Measurements from ENCODE around the gene HOXB13. TPM values are rescaled to one million over a fixed set of nuclear protein-coding genes. Genes with fewer than 3 reads are reported as not detected.

Gene HOXB13
- total and polyA plus RNA-seq, 7 experiments from 2014 or later, result not detected

- peaks cover 0 to 8% (median 0%) of the 10 kb centered on the region in 11 donors for H3K9me3 Mint-ChIP-seq
- peaks cover 3 to 21% (median 18%) of the 10 kb centered on the region in 7 donors for H3K4me1 Mint-ChIP-seq
- H3K4me3 Mint-ChIP-seq, result peak overlapping the region in 6 of 10 donors; percentile 9 to 59 (median 46)
- CTCF ChIA-PET, result interaction anchor here (1.6 kb wide), 1 partner anchor 31 kb away, joined by 6 read pairs; no protein-coding TSS in a partner anchor
- Histone ChIP-seq H3K4me3 (ENCODE audit: low read length) (no peak overlapping the region), H3K4me1 (ENCODE audit: control insufficient read depth in 2 of 2, insufficient read depth in 2 of 2, low read length in 2 of 2) (peaks cover 5 to 13% of the 10 kb centered on the region in 2 donors), H3K36me3 (ENCODE audit: control insufficient read depth in 2 of 3, insufficient read depth in 3 of 3, low read length in 3 of 3) (no peaks in the 10 kb centered on the region), H3K27me3 (ENCODE audit: control insufficient read depth in 2 of 2, insufficient read depth in 2 of 2, low read length in 2 of 2) (peaks cover 24 to 62% of the 10 kb centered on the region in 2 donors), H3K9me3 (ENCODE audit: control insufficient read depth in 2 of 3, low read length in 3 of 3) (no peaks in the 10 kb centered on the region), H3K27ac (ENCODE audit: low read depth, low read length) (no peak overlapping the region)
- H3K36me3 Mint-ChIP-seq, result no peaks in the 10 kb centered on the region
- peak overlapping the region in 1 of 9 donors; percentile 46 for H3K27ac Mint-ChIP-seq
- H3K27me3 Mint-ChIP-seq, result peaks cover 72 to 94% (median 84%) of the 10 kb centered on the region in 5 donors
- ATAC-seq (no peak), DNase-seq (no peak)
- POLR2A ChIA-PET, result no interaction called here
- intact Hi-C loops (cut with micrococcal nuclease), result no loop called here
Measured at GRCh38 chr17:48754500-48755261, 26.1 kb upstream of the HOXB13 start.

GRCh38 chr17:48753794-48754499, 25.4 kb upstream of the HOXB13 start:
- no peak for DNase-seq
- intact Hi-C loops (cut with micrococcal nuclease), result no loop called here
- ChIA-PET CTCF (no interaction called here), POLR2A (no interaction called here)
- peaks cover 8 to 23% (median 18%) of the 10 kb centered on the region in 7 donors for H3K4me1 Mint-ChIP-seq
- Histone ChIP-seq H3K9me3 (ENCODE audit: control insufficient read depth in 2 of 3, low read length in 3 of 3) (no peaks in the 10 kb centered on the region), H3K4me3 (ENCODE audit: low read length) (no peak overlapping the region), H3K27me3 (ENCODE audit: control insufficient read depth in 2 of 2, insufficient read depth in 2 of 2, low read length in 2 of 2) (peaks cover 29 to 70% of the 10 kb centered on the region in 2 donors), H3K27ac (ENCODE audit: low read depth, low read length) (no peak overlapping the region), H3K4me1 (ENCODE audit: control insufficient read depth in 2 of 2, insufficient read depth in 2 of 2, low read length in 2 of 2) (peaks cover 5 to 13% of the 10 kb centered on the region in 2 donors), H3K36me3 (ENCODE audit: control insufficient read depth in 2 of 3, insufficient read depth in 3 of 3, low read length in 3 of 3) (no peaks in the 10 kb centered on the region)
- peaks cover 72 to 94% (median 84%) of the 10 kb centered on the region in 5 donors for H3K27me3 Mint-ChIP-seq
- peak overlapping the region in 1 of 9 donors; percentile 58 for H3K27ac Mint-ChIP-seq
- peak overlapping the region in 6 of 10 donors; percentile 9 to 59 (median 36) for H3K4me3 Mint-ChIP-seq
- peaks cover 0 to 4% (median 0%) of the 10 kb centered on the region in 5 donors for H3K36me3 Mint-ChIP-seq
- no peak for ATAC-seq
- peaks cover 0 to 8% (median 4%) of the 10 kb centered on the region in 11 donors for H3K9me3 Mint-ChIP-seq

- POLR2A ChIA-PET, result interaction anchor here (0.7 kb wide), 1 partner anchor 33 kb away, joined by 3 read pairs; no protein-coding TSS in a partner anchor
Measured at GRCh38 chr17:48752399-48753288, 24.1 kb upstream of the HOXB13 start.

GRCh38 chr17:48751733-48752398, 23.3 kb upstream of the HOXB13 start:
- Mint-ChIP-seq H3K36me3 (peaks cover 0 to 5% (median 0%) of the 10 kb centered on the region in 5 donors), H3K27ac (no peak overlapping the region), H3K9me3 (peaks cover 0 to 9% (median 5%) of the 10 kb centered on the region in 11 donors), H3K4me1 (peaks cover 8 to 25% (median 21%) of the 10 kb centered on the region in 7 donors), H3K27me3 (peaks cover 82 to 94% (median 90%) of the 10 kb centered on the region in 5 donors), H3K4me3 (peak overlapping the region in 1 of 10 donors; percentile 31)
- ChIA-PET POLR2A (no interaction called here), CTCF (interaction anchor here (0.9 kb wide), 1 partner anchor 128 kb away, joined by 4 read pairs; no protein-coding TSS in a partner anchor)
- ATAC-seq (no peak), DNase-seq (no peak)
- Histone ChIP-seq H3K27ac (ENCODE audit: low read depth, low read length) (no peak overlapping the region), H3K4me3 (ENCODE audit: low read length) (no peak overlapping the region), H3K27me3 (ENCODE audit: control insufficient read depth in 2 of 2, insufficient read depth in 2 of 2, low read length in 2 of 2) (peaks cover 34 to 89% of the 10 kb centered on the region in 2 donors), H3K9me3 (ENCODE audit: control insufficient read depth in 2 of 3, low read length in 3 of 3) (no peaks in the 10 kb centered on the region), H3K4me1 (ENCODE audit: control insufficient read depth in 2 of 2, insufficient read depth in 2 of 2, low read length in 2 of 2) (peaks cover 5 to 13% of the 10 kb centered on the region in 2 donors), H3K36me3 (ENCODE audit: control insufficient read depth in 2 of 3, insufficient read depth in 3 of 3, low read length in 3 of 3) (no peaks in the 10 kb centered on the region)
- intact Hi-C loops (cut with micrococcal nuclease), result no loop called here

More at GRCh38 chr17:48752399-48753288, 24.1 kb upstream of the HOXB13 start:
- ATAC-seq (no peak), DNase-seq (no peak)
- H3K4me1 ChIP-seq (ENCODE audit: control insufficient read depth in 2 of 2, insufficient read depth in 2 of 2, low read length in 2 of 2), result peaks cover 5 to 13% of the 10 kb centered on the region in 2 donors
- H3K27me3 ChIP-seq (ENCODE audit: control insufficient read depth in 2 of 2, insufficient read depth in 2 of 2, low read length in 2 of 2), result peaks cover 38 to 83% of the 10 kb centered on the region in 2 donors
- no peaks in the 10 kb centered on the region for H3K9me3 ChIP-seq (ENCODE audit: control insufficient read depth in 2 of 3, low read length in 3 of 3)
- CTCF ChIA-PET, result no interaction called here
- Mint-ChIP-seq H3K27ac (peak overlapping the region in 1 of 9 donors; percentile 34), H3K36me3 (peaks cover 0 to 5% (median 0%) of the 10 kb centered on the region in 5 donors), H3K9me3 (peaks cover 0 to 8% (median 4%) of the 10 kb centered on the region in 11 donors), H3K27me3 (peaks cover 79 to 93% (median 87%) of the 10 kb centered on the region in 5 donors), H3K4me1 (peaks cover 8 to 25% (median 18%) of the 10 kb centered on the region in 7 donors), H3K4me3 (peak overlapping the region in 2 of 10 donors; percentile 14 to 31)
- no peak overlapping the region for H3K4me3 ChIP-seq (ENCODE audit: low read length)
- H3K27ac ChIP-seq (ENCODE audit: low read depth, low read length), result no peak overlapping the region
- intact Hi-C loops (cut with micrococcal nuclease), result no loop called here
- H3K36me3 ChIP-seq (ENCODE audit: control insufficient read depth in 2 of 3, insufficient read depth in 3 of 3, low read length in 3 of 3), result no peaks in the 10 kb centered on the region

GRCh38 chr17:48751172-48751571, 22.6 kb upstream of the HOXB13 start:
- H3K27me3 Mint-ChIP-seq, result peaks cover 82 to 95% (median 91%) of the 10 kb centered on the region in 5 donors
- H3K4me1 Mint-ChIP-seq, result peaks cover 12 to 29% (median 25%) of the 10 kb centered on the region in 7 donors
- peaks cover 0 to 9% (median 6%) of the 10 kb centered on the region in 11 donors for H3K9me3 Mint-ChIP-seq
- ChIA-PET CTCF (interaction anchor here (0.9 to 1.1 kb wide), 2 partner anchors 43 to 128 kb away, joined by 3 to 4 read pairs; no protein-coding TSS in a partner anchor), POLR2A (no interaction called here)
- no peak overlapping the region for H3K4me3 Mint-ChIP-seq
- H3K36me3 Mint-ChIP-seq, result peaks cover 0 to 5% (median 0%) of the 10 kb centered on the region in 5 donors
- Histone ChIP-seq H3K27me3 (ENCODE audit: control insufficient read depth in 2 of 2, insufficient read depth in 2 of 2, low read length in 2 of 2) (peaks cover 35 to 95% of the 10 kb centered on the region in 2 donors), H3K4me1 (ENCODE audit: control insufficient read depth in 2 of 2, insufficient read depth in 2 of 2, low read length in 2 of 2) (peaks cover 5 to 13% of the 10 kb centered on the region in 2 donors), H3K36me3 (ENCODE audit: control insufficient read depth in 2 of 3, insufficient read depth in 3 of 3, low read length in 3 of 3) (no peaks in the 10 kb centered on the region), H3K27ac (ENCODE audit: low read depth, low read length) (no peak overlapping the region), H3K4me3 (ENCODE audit: low read length) (no peak overlapping the region), H3K9me3 (ENCODE audit: control insufficient read depth in 2 of 3, low read length in 3 of 3) (no peaks in the 10 kb centered on the region)
- ATAC-seq (no peak), DNase-seq (no peak)
- intact Hi-C loops (cut with micrococcal nuclease), result no loop called here
- no peak overlapping the region for H3K27ac Mint-ChIP-seq
